Upper lobe of left lung (tissue), 6 donors: ENCODE data around the gene CACNA1S. TPM values are rescaled to one million over a fixed set of nuclear protein-coding genes. Genes with fewer than 3 reads are reported as not detected.

Experiments used
- ATAC-seq, 2 donors: fragments of 200-7000 bp; cut with Tn5 transposase; one replicate each; pipeline ENCODE4 v1.9.1; 2022; ENCODE audit warnings: mild to moderate bottlenecking in 2 of 2, moderate library complexity in 2 of 2; ENCODE audit not compliant: low FRiP score in 2 of 2
- DNase-seq, 2 donors: peaks; one replicate each; pipeline ENCODE4 v3.0.0-alpha.2; 2019 to 2020
- H3K27ac ChIP-seq, 4 donors: fragments of 200-600 bp; sonication (generic); one replicate each; pipeline ENCODE4 v1.5.1; 2016 to 2019
- H3K27me3 ChIP-seq, 4 donors: fragments of 200-600 bp; sonication (generic); one replicate each; pipeline ENCODE4 v1.5.1; 2017 to 2019
- H3K36me3 ChIP-seq, 4 donors: fragments of 200-600 bp; sonication (generic); one replicate each; pipeline ENCODE4 v1.5.1; 2016 to 2019
- H3K4me1 ChIP-seq, 4 donors: fragments of 200-600 bp; sonication (generic); one replicate each; pipeline ENCODE4 v1.5.1; 2018 to 2019
- H3K4me3 ChIP-seq, 4 donors: fragments of 200-600 bp; sonication (generic); one replicate each; pipeline ENCODE4 v1.5.1; 2017 to 2019; ENCODE audit warnings: mild to moderate bottlenecking in 2 of 4, moderate library complexity in 1 of 4
- H3K9me3 ChIP-seq, 4 donors: fragments of 200-600 bp; sonication (generic); one replicate each; pipeline ENCODE4 v1.5.1; 2018 to 2019
- EP300 ChIP-seq, 4 donors: sonication (generic); formaldehyde crosslinking; IDR thresholded peaks; one replicate each; pipeline ENCODE4 v1.5.1; 2017; ENCODE audit warnings: antibody characterized with exemption in 4 of 4, control low read depth in 2 of 4
- POLR2A ChIP-seq, 4 donors: fragments of 450-650 bp; IDR thresholded peaks; one replicate each; pipeline ENCODE4 v1.5.1; 2016 to 2017; ENCODE audit warnings: antibody characterized with exemption in 4 of 4, mild to moderate bottlenecking in 2 of 4
- POLR2AphosphoS5 ChIP-seq, 2 donors: sonication (generic); formaldehyde crosslinking; IDR thresholded peaks; one replicate each; pipeline ENCODE4 v1.5.1; 2017; ENCODE audit warnings: antibody characterized with exemption in 2 of 2
- WGBS, 2 donors: methylation state at CpG; one replicate each; pipeline ENCODE4 v1.1.5; 2017 to 2018; 5-methylcytosine and 5-hydroxymethylcytosine counted together
- total RNA-seq, 6 donors: library from RNA; depleted of rRNA in 4 of 6; stranded (reverse); fragments of >200 nt in 4 of 6; gene quantifications; one replicate each; pipeline versions ENCODE4 v1.1.0 to v1.2.1, GENCODE V29; 2016 to 2021
- TF ChIP-seq, protein P1 (sequence below), 6 experiments: fragments of 450-650 bp in 4 of 6; fragments of 200-600 bp in 2 of 6; sonication (generic) in 2 of 6; IDR thresholded peaks; one replicate each; pipeline ENCODE4 v1.5.1; 2016 to 2019; ENCODE audit warnings: antibody characterized with exemption in 6 of 6
- donor health status: DM: no; HTN: no; CAD: no; lungs with moderate emphysema.
- donor health status: DM: no; HTN: yes; CAD: no; lungs with severe emphysema.

Gene CACNA1S
- total RNA-seq, 6 donors from 2014 or later, result 0.03 to 0.30 (median 0.10) TPM; not detected in 3

DNA sequence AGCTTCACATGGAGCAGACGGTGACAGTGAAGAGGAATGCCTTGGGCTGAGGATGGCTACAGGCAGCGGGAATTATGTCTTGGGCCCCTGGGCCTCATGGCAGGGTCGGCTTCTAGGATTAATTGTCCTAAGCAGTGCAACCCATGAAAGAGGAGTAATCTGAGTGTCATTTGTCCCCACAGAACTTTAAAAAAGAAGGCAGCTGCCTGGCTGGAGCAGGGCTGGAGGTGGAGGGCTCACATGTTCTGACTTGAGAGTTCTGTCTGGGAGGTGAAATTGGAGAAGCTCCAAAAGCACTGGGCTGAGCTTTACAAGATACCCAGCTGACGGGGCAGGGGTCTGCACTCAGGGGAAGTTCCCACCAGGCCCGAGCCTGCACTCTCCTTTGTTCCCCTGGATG, 22.6 kb downstream of the CACNA1S start:
- no peak for DNase-seq
- Histone ChIP-seq H3K27me3 (no peaks in the 10 kb centered on the region), H3K4me3 (no peak overlapping the region), H3K9me3 (no peaks in the 10 kb centered on the region), H3K4me1 (no peaks in the 10 kb centered on the region), H3K36me3 (no peaks in the 10 kb centered on the region), H3K27ac (no peak overlapping the region)
- no peak for TF ChIP-seq POLR2A (IDR thresholded peaks at IDR 0.05)
- no peak for TF ChIP-seq POLR2AphosphoS5 (IDR thresholded peaks at IDR 0.05)
- no peak for TF ChIP-seq EP300 (IDR thresholded peaks at IDR 0.05)
- TF ChIP-seq, protein P1, sequence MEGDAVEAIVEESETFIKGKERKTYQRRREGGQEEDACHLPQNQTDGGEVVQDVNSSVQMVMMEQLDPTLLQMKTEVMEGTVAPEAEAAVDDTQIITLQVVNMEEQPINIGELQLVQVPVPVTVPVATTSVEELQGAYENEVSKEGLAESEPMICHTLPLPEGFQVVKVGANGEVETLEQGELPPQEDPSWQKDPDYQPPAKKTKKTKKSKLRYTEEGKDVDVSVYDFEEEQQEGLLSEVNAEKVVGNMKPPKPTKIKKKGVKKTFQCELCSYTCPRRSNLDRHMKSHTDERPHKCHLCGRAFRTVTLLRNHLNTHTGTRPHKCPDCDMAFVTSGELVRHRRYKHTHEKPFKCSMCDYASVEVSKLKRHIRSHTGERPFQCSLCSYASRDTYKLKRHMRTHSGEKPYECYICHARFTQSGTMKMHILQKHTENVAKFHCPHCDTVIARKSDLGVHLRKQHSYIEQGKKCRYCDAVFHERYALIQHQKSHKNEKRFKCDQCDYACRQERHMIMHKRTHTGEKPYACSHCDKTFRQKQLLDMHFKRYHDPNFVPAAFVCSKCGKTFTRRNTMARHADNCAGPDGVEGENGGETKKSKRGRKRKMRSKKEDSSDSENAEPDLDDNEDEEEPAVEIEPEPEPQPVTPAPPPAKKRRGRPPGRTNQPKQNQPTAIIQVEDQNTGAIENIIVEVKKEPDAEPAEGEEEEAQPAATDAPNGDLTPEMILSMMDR (IDR thresholded peaks at IDR 0.05), result no peak
- whole genome bisulfite sequencing, 2 donors, result 92 to 97% methylated on average over 5 of the region's 5 CpGs
- ATAC-seq, result no peak

- H3K27ac ChIP-seq, result no peak overlapping the region
- no peaks in the 10 kb centered on the region for H3K4me1 ChIP-seq
- WGBS, 2 donors, result 95% methylated on average over 11 to 19 of the region's 19 CpGs
- H3K9me3 ChIP-seq, result no peaks in the 10 kb centered on the region
- TF ChIP-seq POLR2AphosphoS5 (IDR thresholded peaks at IDR 0.05) (no peak), EP300 (IDR thresholded peaks at IDR 0.05) (no peak), POLR2A (IDR thresholded peaks at IDR 0.05) (no peak)
- TF ChIP-seq, protein P1 (IDR thresholded peaks at IDR 0.05), result no peak
- DNase-seq (peak in 1 of 2 donors; percentile 65), ATAC-seq (no peak)
- no peaks in the 10 kb centered on the region for H3K36me3 ChIP-seq
- H3K27me3 ChIP-seq, result no peaks in the 10 kb centered on the region
- no peak overlapping the region for H3K4me3 ChIP-seq
Measured at GRCh38 chr1:201088901-201089525, 23.2 kb downstream of the CACNA1S start.

DNA sequence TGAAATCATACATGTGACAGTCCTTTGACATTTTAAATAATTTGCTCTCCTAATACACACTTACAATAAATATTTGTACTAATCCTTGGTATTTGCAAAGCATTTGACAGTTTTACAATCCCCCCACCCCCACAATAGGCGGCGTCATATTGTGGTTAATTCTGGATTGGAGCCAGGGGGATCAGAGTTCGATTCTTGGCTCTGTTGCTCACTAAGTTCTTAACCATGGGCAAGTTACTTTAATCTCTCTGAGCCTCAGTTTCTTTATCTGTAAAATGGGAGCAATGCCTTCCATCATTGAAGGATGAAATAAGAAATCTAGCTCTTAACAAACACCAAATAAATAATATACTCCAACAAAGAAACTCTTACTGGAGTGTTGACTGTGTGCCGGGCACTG, 23.8 kb downstream of the CACNA1S start:
- H3K27me3 ChIP-seq, result no peaks in the 10 kb centered on the region
- ATAC-seq, result no peak
- no peaks in the 10 kb centered on the region for H3K9me3 ChIP-seq
- no peak overlapping the region for H3K4me3 ChIP-seq
- H3K4me1 ChIP-seq, result no peaks in the 10 kb centered on the region
- no peak overlapping the region for H3K27ac ChIP-seq
- DNase-seq, result no peak
- TF ChIP-seq POLR2AphosphoS5 (IDR thresholded peaks at IDR 0.05), result no peak
- H3K36me3 ChIP-seq, result no peaks in the 10 kb centered on the region
- WGBS, 2 donors, result 55 to 67% methylated on average over 4 of the region's 4 CpGs

GRCh38 chr1:201085902-201086735, 26.1 kb downstream of the CACNA1S start:
- H3K27ac ChIP-seq, result no peak overlapping the region
- DNase-seq, result peak; percentile 57 to 59
- WGBS, 2 donors, result 76 to 78% methylated on average over 12 of the region's 12 CpGs
- no peaks in the 10 kb centered on the region for H3K27me3 ChIP-seq
- no peaks in the 10 kb centered on the region for H3K9me3 ChIP-seq
- no peak overlapping the region for H3K4me3 ChIP-seq
- ATAC-seq, result peak; percentile 78 to 81
- no peaks in the 10 kb centered on the region for H3K36me3 ChIP-seq
- no peak for TF ChIP-seq POLR2A (IDR thresholded peaks at IDR 0.05)
- TF ChIP-seq, protein P1 (IDR thresholded peaks at IDR 0.05), result peak in 5 of 6 experiments; percentile 24 to 66 (median 48)
- no peaks in the 10 kb centered on the region for H3K4me1 ChIP-seq

DNA sequence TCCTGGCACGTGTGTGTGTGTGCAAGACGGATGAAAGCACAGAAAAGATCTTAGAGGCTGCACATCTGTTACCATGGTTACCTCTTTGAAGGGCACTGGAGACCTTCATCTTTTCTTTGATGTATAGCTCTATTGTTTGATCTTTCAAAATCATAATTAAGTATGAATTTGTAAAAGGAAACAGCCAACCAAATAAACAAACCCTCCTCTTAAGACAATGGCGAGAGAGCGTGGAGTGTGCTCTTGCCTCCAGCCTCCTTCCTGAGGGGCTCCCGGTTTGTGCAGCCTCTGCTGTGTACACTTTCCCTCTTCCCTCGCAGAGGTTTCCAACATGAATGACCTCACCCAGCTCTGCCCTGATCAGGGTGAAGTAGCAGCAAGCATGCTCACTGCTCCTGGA, 27.9 kb downstream of the CACNA1S start:
- no peaks in the 10 kb centered on the region for H3K9me3 ChIP-seq
- TF ChIP-seq POLR2A (IDR thresholded peaks at IDR 0.05) (no peak), POLR2AphosphoS5 (IDR thresholded peaks at IDR 0.05) (no peak), EP300 (IDR thresholded peaks at IDR 0.05) (no peak)
- TF ChIP-seq, protein P1 (IDR thresholded peaks at IDR 0.05), result no peak
- no peaks in the 10 kb centered on the region for H3K4me1 ChIP-seq
- no peak for ATAC-seq
- no peak for DNase-seq
- H3K27ac ChIP-seq, result no peak overlapping the region
- WGBS, 2 donors, result 38 to 45% methylated on average over 6 of the region's 6 CpGs
- H3K36me3 ChIP-seq, result no peaks in the 10 kb centered on the region
- H3K4me3 ChIP-seq, result no peak overlapping the region
- H3K27me3 ChIP-seq, result no peaks in the 10 kb centered on the region
